SK-N-SH treated with all-trans-retinoic acid at 6 μM for 48 hours (cell line): ENCODE data around the gene SERPING1.

Experiments
- PATZ1 ChIP-seq: fragments of 250-450 bp; sonication (Bioruptor Pico); IDR thresholded peaks from 2 replicates; pipeline ENCODE4 v1.8.0; 2020; ENCODE audit warnings: mild to moderate bottlenecking, moderate library complexity, borderline replicate concordance
- RARB ChIP-seq: fragments of 250-450 bp; sonication (Bioruptor Pico); IDR thresholded peaks from 2 replicates; pipeline ENCODE4 v1.8.0; 2021; ENCODE audit warnings: mild to moderate bottlenecking, moderate library complexity
- ZFP30 ChIP-seq: fragments of 450-650 bp; formaldehyde crosslinking; IDR thresholded peaks from 2 replicates; pipeline ENCODE4 v1.5.0; 2022; ENCODE audit warnings: mild to moderate bottlenecking, moderate library complexity

- TF ChIP-seq ZFP30 (CRISPR knock-in tag): no peak
- no peak for TF ChIP-seq RARB (CRISPR knock-in tag)
- TF ChIP-seq PATZ1 (CRISPR knock-in tag): no peak
Measured at GRCh38 chr11:57619331-57619730, 21.8 kb downstream of the SERPING1 start.
